ENCODE data around the gene CATSPERE.
"Not testable (repeated sequence)": the region's sequence is repeated elsewhere in the genome, so short reads cannot be mapped to it uniquely, and the experiment has no call there.

Gene CATSPERE

GRCh38 chr1:244661569-244662312 is 200.7 kb downstream of the CATSPERE start:
- not testable (repeated sequence) for DNase-seq

GRCh38 chr1:244662599-244662998 is 201.5 kb downstream of the CATSPERE start:
- DNase-seq, result no peak

GRCh38 chr1:244664353-244664752 is 203.3 kb downstream of the CATSPERE start:
- no peak for DNase-seq

GRCh38 chr1:244665771-244666217 is 204.7 kb downstream of the CATSPERE start:
- DNase-seq, result no peak

DNA sequence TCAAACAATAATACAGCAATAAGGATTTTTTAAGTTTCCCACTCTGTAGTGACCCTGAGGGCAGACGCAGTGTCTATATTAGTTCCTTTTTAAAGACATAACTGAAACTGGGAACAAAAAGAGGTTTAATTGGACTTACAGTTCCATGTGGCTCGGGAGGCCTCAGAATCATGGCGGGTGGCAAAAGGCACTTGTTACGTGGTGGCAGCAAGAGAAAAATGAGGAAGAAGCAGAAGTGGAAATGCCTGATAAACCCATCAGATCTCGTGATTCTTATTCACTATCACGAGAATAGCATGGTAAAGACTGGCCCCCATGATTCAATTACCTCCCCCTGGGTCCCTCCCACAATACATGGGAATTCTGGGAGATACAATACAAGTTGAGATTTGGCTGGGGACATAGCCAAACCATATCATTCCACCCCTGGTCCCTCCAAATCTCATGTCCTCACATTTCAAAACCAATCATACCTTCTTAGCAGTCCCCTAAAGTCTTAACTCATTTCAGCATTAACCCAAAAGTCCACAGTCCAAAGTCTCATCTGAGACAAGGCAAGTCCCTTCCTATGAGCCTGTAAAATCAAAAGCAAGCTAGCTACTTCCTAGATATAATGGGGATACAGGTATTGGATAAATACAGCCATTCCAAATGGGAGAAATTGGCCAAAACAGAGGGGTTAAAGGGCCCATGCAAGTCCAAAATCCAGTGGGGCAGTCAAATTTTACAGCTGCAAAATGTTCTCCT is 205.8 kb downstream of the CATSPERE start:
- DNase-seq, result not testable (repeated sequence)

GRCh38 chr1:244667797-244668196 is 206.7 kb downstream of the CATSPERE start:
- DNase-seq, result no peak

DNA sequence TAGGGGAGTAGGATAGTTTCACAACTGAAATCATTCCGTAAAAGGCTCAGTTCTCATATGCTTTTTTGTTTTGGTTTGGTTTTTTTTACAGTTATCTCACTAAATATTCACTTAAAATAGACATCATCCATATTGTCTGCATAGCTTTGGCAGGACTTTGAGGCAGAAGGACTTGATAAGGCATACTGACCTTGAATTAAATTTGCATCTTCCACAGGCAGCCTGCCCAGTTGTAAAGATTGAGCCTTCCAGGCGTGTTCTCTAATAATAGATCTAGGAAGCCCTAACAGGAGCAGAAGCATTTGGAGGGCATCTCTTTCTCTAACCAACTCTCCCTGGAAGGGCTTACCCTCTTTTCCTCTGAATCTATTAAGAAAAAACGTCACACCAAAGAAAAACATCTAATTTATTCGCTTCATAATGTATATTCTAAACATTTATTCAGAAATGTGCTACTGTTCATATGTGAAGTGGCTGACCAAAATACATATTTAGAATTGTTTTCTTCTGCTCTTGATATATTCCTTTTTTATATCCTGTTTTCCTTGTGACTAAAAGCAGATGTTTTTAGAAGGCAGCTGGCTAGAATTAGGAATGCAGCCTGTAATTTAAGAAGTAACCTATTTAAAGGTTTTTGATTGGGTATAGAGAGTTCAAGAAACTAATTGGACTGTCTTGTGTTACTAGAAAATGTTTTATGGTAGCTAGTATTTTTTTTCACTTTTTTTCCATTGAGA is 212.0 kb downstream of the CATSPERE start:
- DNase-seq, result no peak

DNA sequence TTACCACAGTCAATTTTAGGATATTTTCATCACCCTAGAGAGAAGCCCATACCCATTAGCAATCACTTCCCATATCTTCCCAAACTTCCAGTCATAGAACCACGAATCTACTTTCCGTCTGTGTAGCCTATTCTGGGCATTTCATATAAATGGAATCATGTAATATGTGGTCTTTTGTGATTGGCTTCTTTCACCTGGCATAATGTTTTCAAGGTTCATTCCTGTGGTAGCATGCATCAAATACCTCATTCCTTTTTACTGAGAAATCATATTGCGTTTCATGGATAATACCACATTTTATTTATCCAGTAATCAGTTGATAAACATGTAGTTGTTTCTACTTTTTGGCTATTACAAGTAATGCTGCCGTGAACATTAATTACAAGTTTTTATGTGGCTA is 213.4 kb downstream of the CATSPERE start:
- DNase-seq, result no peak

GRCh38 chr1:244675167-244675566 is 214.1 kb downstream of the CATSPERE start:
- DNase-seq, result no peak

DNA sequence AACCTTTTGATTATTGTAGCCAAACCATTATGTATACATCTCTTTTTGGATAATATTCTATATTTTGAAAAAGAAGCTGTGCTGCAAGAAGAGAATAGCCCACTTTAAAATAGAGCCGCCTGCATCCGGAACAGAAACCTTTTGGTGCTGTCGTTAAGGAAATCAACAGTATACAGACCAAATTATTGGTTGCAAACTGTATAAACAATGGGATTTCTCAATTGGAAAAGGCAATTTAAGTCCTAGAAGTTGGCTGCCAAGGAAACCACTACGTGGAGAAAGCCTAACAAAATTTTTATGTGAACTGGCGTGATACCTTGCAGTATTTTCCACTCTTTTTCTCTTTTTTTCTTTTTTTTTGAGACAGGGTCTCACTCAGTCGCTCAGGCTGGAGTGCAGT is 217.6 kb downstream of the CATSPERE start:
- no peak for DNase-seq

GRCh38 chr1:244680667-244681066 is 219.6 kb downstream of the CATSPERE start:
- no peak for DNase-seq

GRCh38 chr1:244682087-244682486 is 221.0 kb downstream of the CATSPERE start:
- DNase-seq, result not testable (repeated sequence)
